GM18502 (cell line): ENCODE data around the gene RABAC1.
A peak's percentile ranks its signal among the peaks of the same experiment; 100 is the strongest.
"Not testable (repeated sequence)": the region's sequence is repeated elsewhere in the genome, so short reads cannot be mapped to it uniquely, and the experiment has no call there.

ENCODE experiments used
- ATAC-seq: cut with Tn5 transposase; IDR thresholded peaks from one replicate; pipeline ENCODE4 v1.9.1; 2021; ENCODE audit warnings: mild to moderate bottlenecking; ENCODE audit not compliant: unreplicated experiment, poor library complexity

Gene RABAC1

DNA sequence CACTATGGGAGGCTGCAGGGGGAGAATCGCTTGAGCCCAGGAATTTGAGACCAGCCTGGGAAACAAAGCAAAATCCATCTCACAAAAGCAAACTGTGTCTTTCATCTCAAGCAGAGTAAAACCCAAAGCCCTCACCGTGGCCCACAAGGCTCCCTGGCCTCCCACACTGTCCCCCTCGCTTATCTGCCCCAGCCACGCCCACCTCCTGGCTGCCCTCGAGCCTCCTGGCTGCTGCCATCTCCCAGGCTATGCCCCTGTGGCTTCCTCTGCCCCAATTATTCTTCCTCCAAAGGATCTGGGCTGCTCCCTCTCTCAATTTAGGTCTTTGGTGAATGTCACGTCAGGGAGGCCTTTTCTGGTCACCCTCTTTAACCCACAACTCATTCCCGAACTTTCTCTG, 3.6 kb downstream of the RABAC1 start:
- ATAC-seq = no peak

DNA sequence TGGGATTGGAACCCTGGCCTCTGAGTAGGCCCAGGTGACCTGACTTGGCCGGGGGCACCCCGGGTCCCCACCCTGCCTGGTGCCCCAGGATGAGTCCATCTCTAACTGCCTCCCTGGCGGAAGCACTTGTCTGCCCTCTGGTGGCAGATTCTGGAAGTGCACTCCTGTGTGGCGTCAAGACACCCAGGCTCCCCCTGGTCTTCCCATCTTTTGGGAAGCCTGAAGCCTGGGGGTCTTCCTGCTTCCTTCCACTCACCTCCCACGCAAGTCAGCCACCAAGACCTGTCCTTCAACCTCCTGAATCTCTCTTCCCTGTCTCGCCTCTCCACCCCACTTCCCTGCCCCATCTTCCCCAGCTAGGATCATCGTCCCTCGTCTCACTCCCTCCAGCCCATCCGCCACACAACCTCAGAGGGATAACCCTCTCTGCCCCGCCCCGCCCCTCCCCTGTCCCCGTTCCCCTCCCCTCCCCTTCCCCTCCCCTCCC, 7.4 kb downstream of the RABAC1 start:
- ATAC-seq = no peak

DNA sequence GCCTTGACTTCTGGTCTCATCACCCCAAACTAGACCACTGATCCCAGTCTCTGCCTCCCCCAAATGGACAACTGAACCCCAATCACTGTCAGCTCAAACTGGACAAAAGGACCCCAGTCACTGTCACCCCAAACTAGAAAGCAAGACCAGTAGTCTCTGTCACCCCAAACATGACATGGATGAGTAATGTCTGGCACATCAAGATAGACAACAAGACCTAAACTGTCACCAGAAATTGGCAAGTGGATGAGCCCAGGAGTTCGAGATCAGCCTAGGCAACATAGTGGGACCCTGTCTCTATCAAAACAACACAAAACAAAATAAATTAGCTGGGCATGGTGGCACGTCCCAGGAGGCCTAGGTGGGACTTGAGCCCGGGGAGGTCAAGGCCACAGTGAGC, 12.0 kb downstream of the RABAC1 start:
- no peak for ATAC-seq

DNA sequence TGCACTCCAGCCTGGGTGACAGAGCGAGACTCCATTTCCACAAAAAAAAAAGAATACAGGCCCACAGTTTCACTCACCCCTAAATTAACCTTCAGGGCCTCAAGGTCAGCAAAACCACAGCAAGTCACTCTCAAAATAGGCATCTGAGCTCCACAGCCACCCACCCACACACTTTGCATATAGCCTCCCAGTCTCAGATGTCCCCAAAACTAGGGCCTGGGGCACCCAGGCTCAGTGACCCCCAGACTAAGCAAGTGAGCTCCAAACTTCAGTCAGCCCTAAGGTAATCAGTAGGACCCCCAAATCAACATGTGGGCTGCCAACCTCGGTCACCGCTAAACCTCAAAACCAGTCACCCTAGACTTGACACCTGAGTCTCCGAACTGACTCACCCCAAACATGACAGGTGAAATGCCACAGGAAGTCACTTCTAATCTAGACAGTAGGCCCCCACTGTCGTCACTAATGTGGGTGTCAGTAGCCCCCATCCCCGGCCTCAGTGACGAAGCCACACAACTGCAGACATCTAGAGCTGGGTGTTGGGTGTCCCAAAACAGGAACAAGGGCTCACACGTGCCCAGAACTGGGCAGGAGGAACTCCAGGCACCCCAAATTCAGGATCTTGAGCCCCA, 13.9 kb downstream of the RABAC1 start:
- peak; percentile 82 for ATAC-seq

DNA sequence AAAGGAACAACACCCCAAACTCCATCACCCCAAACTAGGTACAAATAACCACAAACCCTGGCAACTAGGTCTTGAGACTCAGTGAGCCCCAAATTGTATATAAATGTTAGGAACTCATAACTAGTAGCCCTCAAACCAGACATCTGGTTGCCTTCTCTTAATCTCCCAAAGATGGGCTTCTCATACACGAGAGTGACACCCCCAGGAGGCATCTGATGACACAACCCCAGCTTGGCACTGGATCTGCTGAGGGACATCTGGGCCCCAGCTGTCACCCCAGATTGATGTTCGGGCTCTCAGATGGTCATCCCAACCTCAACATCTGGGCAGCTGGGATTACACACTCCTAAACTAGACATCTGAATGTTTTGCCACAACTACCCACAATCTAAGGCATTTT, 14.8 kb downstream of the RABAC1 start:
- no peak for ATAC-seq

DNA sequence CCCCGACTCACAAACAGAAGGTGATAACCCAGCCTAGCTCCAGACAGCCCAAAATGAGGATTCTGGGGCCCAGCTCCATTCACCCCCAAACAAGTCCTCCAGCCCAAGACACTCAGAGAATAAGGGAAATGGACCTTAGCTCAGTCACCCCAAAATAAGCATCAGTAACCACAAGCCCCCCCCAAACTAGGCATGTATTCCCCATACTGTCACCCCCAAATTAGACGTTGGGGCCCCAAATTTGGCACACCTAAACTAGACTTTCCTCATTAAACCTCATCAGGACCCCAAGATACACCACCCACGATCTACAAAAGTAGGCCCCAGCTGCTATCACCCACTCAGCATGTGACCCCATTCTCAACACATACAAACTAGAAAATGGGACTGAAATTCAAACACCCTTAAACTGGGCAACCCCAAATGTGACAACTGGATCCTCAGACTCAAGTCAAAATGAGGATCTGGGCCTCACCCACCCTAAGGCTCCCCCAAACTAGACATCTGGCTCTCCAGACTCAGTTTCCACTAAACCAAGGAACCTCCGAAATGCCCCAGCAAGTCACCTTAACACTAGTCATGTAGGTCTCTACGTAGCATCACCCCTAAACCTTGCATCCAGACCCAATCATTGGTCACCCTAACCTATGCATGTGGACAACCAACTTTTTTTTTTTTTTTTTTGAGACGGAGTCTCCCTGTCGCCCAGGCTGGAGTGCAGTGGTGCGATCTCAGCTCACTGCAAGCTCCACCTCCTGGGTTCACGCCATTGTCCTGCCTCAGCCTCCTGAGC, 17.5 kb downstream of the RABAC1 start:
- ATAC-seq = no peak

DNA sequence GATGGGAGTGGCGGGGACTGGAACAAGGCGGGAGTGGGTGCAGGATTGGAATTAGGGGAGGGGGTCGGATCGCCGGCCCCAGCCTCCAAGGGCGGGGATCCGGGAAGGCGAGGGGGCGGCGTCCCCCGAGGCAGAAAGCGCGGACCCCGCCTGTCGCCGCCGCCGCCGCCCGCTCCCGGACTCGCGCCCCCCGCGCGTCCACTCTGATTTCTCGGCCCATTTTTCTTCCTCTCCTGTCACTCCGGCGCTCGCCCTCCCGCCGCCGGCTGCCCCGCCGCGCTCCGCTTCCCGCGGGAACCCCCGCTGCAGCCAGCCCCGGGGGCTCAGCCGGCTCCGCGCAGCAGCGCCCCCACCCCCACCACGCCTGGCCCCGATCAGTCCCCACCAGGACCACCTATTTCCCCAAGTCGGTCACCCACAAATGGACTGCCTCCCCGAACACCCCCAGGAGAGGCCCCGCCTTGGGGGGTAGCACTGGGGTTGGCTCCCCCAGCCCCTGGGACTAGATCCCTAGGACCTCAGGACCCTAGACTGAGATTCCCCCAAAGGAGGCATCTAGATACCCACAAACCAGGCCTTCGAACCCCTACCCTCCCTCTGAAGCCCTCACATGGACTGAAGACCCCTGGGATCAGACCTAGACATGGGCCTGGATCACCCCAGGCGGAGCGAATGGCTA, 18.3 kb downstream of the RABAC1 start:
- ATAC-seq = no peak

DNA sequence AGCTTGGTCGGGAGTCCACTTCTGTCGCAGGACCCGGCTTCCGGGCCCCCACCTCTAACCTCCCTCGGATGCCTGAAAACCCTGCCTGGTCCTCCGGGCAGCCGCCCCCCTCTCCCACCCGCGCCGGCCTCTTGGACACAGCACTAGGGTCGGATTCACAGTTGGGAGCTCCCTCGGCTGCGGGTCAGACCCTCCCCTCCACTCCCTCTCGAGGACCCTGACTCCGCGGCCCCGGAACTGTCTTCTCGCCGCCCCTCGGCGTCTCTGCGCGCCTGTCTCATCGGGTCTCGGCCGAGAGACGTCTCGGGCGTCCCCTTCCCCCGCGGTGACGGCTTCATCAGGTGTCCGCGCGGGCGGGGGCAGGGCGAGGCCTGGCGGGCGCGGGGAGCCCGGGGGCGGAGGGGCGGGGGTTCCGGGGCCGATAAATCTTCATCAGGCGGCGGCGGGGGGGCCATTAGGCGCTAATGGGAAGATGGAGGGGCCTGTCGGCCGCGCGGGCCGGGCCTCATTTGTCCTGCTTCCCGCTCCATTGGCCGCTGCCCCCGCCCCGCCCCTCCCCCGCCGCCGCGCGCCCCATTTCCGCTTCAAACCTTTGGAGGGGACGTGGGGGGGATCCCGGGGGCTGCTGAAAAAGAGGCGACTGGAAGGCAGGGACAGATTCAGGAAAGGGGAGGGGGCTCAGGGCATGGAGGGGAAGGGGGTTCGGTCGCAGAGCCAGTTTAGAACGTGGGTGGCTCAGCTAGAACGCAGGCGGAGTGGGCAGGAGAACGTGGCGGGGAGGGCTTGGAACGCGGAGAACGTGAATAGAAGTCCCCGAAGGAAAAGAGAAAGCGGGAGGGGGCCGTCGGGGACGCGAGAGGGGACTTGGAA, 19.0 kb downstream of the RABAC1 start:
- no peak for ATAC-seq

DNA sequence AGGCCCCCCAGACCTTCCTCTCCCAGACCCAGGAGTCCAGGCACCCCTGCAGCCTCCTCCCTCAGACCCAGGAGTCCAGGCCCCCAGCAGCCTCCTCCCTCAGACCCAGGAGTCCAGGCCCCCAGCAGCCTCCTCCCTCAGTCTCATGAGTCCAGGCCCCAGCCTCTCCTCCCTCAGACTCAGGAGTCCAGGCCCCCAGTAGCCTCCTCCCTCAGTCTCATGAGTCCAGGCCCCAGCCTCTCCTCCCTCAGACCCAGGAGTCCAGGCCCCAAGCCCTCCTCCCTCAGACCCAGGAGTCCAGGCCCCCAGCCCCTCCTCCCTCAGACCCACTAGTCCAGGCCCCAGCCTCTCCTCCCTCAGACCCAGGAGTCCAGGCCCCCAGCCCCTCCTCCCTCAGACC, 19.9 kb downstream of the RABAC1 start:
- not testable (repeated sequence) for ATAC-seq

DNA sequence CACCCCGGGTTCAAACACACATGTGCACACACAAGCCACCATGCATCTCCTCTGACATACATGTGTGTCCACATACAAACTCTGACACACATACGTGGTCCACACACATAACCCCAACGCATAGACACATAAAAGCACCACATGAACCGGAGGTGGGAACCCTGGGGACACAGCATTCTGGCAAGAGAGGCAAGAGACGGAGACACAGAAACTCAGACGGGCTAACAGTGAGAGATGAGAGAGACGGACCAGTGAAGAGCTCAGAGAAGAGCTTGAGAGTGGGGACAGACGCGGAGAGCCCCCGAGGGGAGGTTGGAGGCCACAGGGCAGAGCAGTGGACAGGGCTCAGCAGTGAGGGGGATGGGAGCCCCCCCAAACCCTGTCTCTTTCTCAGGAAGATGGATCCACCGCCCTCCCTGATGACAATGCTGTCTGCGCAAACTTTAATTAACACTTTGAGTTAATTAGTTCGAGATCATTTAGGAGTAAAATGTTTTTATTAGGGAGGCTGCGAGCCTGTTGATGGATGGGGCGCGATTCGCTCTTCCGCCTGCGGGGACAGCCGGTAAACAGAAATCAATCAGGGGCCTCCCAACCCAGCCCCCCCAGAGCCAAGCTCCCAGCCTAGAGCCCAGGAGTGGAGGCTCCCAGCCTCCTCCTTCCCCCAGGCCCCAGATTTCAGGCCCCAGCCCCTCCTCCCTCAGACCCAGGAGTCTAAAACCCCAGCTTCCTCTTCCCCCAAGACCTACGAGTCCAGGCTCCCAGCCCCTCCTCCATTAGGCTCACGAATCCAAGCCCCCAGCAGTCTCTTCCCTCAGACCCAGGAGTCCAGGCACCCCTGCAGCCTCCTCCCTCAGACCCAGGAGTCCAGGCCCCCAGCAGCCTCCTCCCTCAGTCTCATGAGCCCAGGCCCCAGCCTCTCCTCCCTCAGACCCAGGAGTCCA, 21.3 kb downstream of the RABAC1 start:
- no peak for ATAC-seq

DNA sequence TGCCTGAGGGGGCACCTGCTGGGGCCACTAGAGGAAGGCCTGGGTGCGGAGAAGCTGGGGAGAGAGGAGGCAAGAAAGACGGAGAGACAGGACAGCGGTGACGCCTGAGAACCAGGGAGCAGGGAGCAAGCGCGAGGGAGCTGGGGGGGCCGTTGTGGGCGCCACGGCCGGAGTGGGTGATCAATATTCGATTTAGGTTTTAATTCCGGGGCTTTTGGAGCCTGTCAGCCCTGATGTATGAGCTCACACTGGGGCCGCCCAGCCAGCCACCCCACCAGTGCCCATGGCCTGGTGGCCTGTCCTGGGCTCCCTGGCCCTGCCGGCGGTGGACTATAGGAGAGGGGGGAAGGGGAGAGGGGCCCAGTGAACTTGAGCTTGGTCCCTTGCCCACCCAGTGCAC, 22.2 kb downstream of the RABAC1 start:
- no peak for ATAC-seq

DNA sequence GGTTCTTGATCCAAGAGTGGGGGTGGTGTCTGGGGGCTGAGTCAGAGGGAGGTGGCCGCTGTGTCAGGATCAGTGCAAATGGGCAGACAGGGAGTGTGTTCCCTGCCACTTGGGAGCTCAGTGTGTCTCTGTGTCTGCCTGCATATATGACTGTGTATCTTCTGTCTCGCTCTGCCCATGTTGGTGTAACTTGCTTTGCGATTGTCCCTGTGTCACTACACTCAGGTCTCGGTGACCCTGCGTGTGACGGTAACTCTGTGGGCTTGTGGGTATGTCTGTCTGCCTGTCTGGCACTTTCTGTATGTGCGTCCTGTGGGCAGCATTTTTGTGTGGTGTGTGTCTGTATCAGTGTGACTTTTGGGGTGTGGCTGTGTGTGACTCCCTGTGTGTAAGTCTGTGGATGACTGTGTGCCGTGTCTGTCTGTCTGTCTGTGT, 22.7 kb downstream of the RABAC1 start:
- ATAC-seq = no peak

DNA sequence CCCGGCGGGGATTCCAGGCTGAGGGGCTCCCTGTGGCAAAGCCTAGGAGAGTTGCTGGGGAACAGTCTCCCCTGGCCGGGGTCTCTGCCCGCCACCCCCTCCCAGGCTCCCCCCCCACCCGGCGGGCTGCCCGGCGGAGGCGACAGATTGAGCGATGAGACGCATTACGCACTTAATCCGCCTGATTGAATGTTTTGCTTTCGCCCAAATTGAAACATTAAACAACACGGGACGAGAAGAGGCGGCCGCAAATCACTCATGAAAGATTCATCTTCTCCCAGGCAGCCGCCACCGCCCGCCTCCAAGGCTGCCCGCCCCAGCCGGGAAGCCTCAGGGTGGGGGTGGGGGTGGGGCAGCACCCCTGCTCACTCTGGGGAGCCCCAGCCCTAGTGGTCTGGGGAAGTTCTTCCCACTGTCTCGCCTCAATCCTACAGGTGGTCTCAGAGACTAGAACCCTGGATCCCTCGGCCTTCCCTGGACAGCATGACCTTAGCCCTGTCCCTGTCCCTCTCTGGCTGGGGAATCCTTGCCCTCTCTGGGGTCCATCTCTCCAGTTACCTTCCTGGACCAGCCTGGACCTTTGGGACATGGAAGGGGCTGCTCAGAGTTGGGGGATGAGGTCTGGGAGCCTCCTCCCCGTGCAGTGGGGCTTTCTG, 23.2 kb downstream of the RABAC1 start:
- ATAC-seq = no peak

DNA sequence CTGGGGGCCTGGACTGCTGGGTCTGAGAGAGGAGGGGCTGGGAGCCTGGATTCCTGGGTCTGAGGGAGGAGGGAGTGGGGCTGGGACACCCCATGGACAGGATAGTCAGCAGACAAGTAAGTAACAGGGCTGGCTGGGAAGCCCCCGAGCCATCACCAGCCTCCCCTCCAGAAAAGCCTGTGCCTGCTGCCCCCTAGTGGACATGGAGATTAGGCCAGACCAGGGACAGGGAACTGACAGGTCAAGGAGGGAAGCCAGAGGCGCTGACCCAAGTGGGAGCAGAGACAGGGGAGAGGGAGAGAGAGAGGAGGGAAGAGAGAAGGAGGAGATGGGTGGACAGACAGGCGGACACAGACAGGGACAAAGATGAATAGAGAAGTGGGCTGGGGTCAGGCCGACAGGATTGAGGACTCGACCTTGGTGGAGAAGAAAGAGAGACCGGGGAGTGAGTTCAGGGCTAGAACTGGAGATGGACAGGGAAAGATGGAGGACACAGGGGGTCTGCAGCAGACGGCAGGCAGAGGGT, 24.2 kb downstream of the RABAC1 start:
- ATAC-seq = no peak

DNA sequence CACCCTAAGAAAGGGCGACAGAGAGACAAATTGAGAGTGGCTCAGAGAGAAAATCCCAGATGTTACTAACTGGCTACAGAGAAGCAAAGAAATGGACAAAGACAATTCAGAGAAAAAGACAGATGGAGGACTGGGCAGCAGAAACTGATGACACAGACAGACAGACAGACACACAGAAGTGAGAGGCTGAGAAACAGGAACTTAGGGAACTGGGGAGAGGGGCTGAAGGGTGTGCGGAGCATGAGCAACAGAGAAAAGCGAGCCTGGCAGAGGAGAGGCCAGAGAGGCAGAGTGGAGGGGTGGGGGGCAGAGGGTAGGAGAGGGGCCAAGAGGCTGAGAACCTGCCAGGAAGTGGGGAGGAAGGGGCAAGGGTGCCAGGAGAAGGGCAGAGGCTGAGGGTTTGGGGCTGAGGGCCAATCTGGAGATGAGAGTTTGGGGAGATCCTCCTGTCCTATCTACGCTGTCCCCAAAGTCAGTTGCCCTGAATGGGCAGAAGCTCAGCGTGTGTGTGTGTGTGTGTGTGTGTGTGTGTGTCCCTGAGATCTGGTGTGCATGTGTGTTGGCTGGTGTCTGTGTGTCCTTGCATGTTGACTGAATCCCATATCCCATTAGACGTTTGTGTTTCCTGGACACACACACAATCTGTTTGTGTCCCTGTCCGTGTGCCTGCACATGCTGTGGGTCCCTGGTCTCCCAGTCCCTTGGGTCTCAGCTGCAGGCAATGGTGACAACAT, 25.3 kb downstream of the RABAC1 start:
- ATAC-seq = no peak

DNA sequence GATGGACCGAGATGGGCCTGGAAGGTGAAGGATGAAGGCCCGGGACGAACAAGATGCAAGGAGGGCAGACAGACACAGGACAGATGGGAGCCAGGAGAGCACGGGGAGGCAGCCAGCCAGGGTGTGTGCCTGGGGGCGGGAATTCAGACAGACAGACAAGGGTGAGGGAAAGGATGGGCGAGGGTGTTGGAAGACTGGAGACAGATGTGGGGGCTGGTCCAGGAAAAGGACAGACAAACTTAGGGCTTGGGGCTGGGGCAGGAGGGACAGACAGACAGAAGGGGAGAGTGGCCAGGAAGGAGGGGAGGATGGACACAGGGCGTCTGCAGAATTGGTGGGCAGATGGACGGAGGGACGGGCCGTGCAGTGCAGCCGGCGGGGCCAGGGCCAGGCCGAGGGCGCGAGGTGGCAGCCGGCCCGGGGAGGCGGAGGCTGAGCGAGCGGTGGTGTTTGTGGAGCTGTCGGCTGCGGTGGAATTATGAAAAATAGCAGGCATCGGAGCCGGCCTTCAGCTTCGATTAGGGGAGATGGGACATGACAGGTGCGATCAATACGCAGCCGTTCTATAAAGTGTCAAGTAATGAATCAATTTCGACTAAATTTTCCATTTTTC, 26.3 kb downstream of the RABAC1 start:
- no peak for ATAC-seq

DNA sequence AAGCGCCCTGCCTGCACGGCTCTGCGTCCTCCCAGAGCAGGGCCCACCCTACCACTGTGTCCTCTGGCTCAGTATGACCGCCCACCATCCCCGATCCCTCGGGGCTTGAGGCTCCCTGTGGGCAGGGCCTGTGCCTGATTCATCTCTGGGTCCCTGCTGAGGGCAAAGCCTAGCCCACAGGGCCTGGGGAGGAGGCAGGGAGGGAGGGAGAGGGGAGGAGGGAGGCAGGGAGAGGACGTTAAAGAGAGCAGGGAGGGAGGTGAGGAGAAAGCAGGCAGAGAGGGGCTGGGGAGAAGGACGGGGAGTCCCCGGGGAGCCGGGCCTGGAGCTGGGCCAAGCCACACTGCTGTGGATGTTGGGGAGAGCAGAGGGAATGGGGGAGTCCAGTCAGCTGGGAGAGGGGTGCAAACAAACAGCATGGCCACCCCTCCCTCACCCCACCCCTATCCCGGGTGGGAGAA, 26.8 kb downstream of the RABAC1 start:
- ATAC-seq = no peak
